ENCODE data around the gene NAPSA.
"Not testable (repeated sequence)": the region's sequence is repeated elsewhere in the genome, so short reads cannot be mapped to it uniquely, and the experiment has no call there.

The NAPSA gene

GRCh38 chr19:50357178-50358100 is 8.0 kb downstream of the NAPSA start:
- Histone ChIP-seq H3K9me3 (ENCODE audit: insufficient read depth, low read depth, low read length) (no peaks in the 10 kb centered on the region), H3K9ac (ENCODE audit: low read depth, low read length) (no peak overlapping the region), H3K4me3 (ENCODE audit: low read length) (peak overlapping the region; percentile 31), H3K27ac (ENCODE audit: low read depth, low read length) (no peak overlapping the region), H3K27me3 (ENCODE audit: insufficient read depth, low read length) (no peaks in the 10 kb centered on the region), H3K4me1 (ENCODE audit: insufficient read depth, low read length) (no peaks in the 10 kb centered on the region), H3K36me3 (ENCODE audit: insufficient read depth, low read length) (no peaks in the 10 kb centered on the region)
- WGBS, result 69% methylated on average over 53 of the region's 54 CpGs

GRCh38 chr19:50356691-50357177 is 8.7 kb downstream of the NAPSA start:
- H3K9me3 ChIP-seq (ENCODE audit: insufficient read depth, low read depth, low read length), result no peaks in the 10 kb centered on the region
- no peaks in the 10 kb centered on the region for H3K4me1 ChIP-seq (ENCODE audit: insufficient read depth, low read length)
- H3K36me3 ChIP-seq (ENCODE audit: insufficient read depth, low read length), result no peaks in the 10 kb centered on the region
- no peaks in the 10 kb centered on the region for H3K27me3 ChIP-seq (ENCODE audit: insufficient read depth, low read length)
- no peak overlapping the region for H3K4me3 ChIP-seq (ENCODE audit: low read length)
- no peak overlapping the region for H3K9ac ChIP-seq (ENCODE audit: low read depth, low read length)
- H3K27ac ChIP-seq (ENCODE audit: low read depth, low read length), result no peak overlapping the region
- WGBS, result 46% methylated on average over 12 of the region's 13 CpGs

- not testable (repeated sequence) for H3K27me3 ChIP-seq (ENCODE audit: insufficient read depth, low read length); H3K36me3 ChIP-seq (ENCODE audit: insufficient read depth, low read length); H3K4me1 ChIP-seq (ENCODE audit: insufficient read depth, low read length); H3K4me3 ChIP-seq (ENCODE audit: low read length); H3K27ac ChIP-seq (ENCODE audit: low read depth, low read length); H3K9ac ChIP-seq (ENCODE audit: low read depth, low read length); H3K9me3 ChIP-seq (ENCODE audit: insufficient read depth, low read depth, low read length)
- WGBS, result 92% methylated on average over 7 of the region's 7 CpGs
Observed at GRCh38 chr19:50353487-50353880, 12.0 kb downstream of the NAPSA start.

- WGBS, result 84% methylated on average over 4 of the region's 4 CpGs
- Histone ChIP-seq H3K27me3 (ENCODE audit: insufficient read depth, low read length) (no peaks in the 10 kb centered on the region), H3K4me1 (ENCODE audit: insufficient read depth, low read length) (no peaks in the 10 kb centered on the region), H3K36me3 (ENCODE audit: insufficient read depth, low read length) (no peaks in the 10 kb centered on the region), H3K4me3 (ENCODE audit: low read length) (no peak overlapping the region), H3K9ac (ENCODE audit: low read depth, low read length) (no peak overlapping the region), H3K9me3 (ENCODE audit: insufficient read depth, low read depth, low read length) (no peaks in the 10 kb centered on the region), H3K27ac (ENCODE audit: low read depth, low read length) (no peak overlapping the region)
Observed at GRCh38 chr19:50352242-50352641, 13.2 kb downstream of the NAPSA start.

- Histone ChIP-seq H3K9ac (ENCODE audit: low read depth, low read length) (no peak overlapping the region), H3K9me3 (ENCODE audit: insufficient read depth, low read depth, low read length) (peaks cover 6% of the 10 kb centered on the region; the same call in 1 of the 2 replicates), H3K27ac (ENCODE audit: low read depth, low read length) (no peak overlapping the region), H3K27me3 (ENCODE audit: insufficient read depth, low read length) (no peaks in the 10 kb centered on the region), H3K36me3 (ENCODE audit: insufficient read depth, low read length) (no peaks in the 10 kb centered on the region), H3K4me1 (ENCODE audit: insufficient read depth, low read length) (no peaks in the 10 kb centered on the region), H3K4me3 (ENCODE audit: low read length) (no peak overlapping the region)
- WGBS, result 86% methylated on average over 20 of the region's 22 CpGs
Observed at GRCh38 chr19:50349277-50350057, 16.0 kb downstream of the NAPSA start.

- not testable (repeated sequence) for H3K36me3 ChIP-seq (ENCODE audit: insufficient read depth, low read length)
Observed at GRCh38 chr19:50347089-50347581, 18.3 kb downstream of the NAPSA start.

GRCh38 chr19:50344661-50345318 is 20.6 kb downstream of the NAPSA start:
- no peak overlapping the region for H3K27ac ChIP-seq (ENCODE audit: low read depth, low read length)
- H3K4me1 ChIP-seq (ENCODE audit: insufficient read depth, low read length), result no peaks in the 10 kb centered on the region
- no peaks in the 10 kb centered on the region for H3K27me3 ChIP-seq (ENCODE audit: insufficient read depth, low read length)
- no peak overlapping the region for H3K4me3 ChIP-seq (ENCODE audit: low read length)
- WGBS, result 78% methylated on average over 6 of the region's 8 CpGs
- peaks cover 10% of the 10 kb centered on the region; the same call in 1 of the 2 replicates for H3K9me3 ChIP-seq (ENCODE audit: insufficient read depth, low read depth, low read length)
- H3K9ac ChIP-seq (ENCODE audit: low read depth, low read length), result no peak overlapping the region
- H3K36me3 ChIP-seq (ENCODE audit: insufficient read depth, low read length), result no peaks in the 10 kb centered on the region

More at GRCh38 chr19:50347089-50347581, 18.3 kb downstream of the NAPSA start:
- not testable (repeated sequence) for H3K4me1 ChIP-seq (ENCODE audit: insufficient read depth, low read length); H3K4me3 ChIP-seq (ENCODE audit: low read length); H3K9ac ChIP-seq (ENCODE audit: low read depth, low read length); H3K9me3 ChIP-seq (ENCODE audit: insufficient read depth, low read depth, low read length); H3K27ac ChIP-seq (ENCODE audit: low read depth, low read length); H3K27me3 ChIP-seq (ENCODE audit: insufficient read depth, low read length)
- WGBS, result 82% methylated on average over 5 of the region's 8 CpGs

GRCh38 chr19:50341091-50341564 is 24.3 kb downstream of the NAPSA start:
- Histone ChIP-seq H3K4me1 (ENCODE audit: insufficient read depth, low read length) (no peaks in the 10 kb centered on the region), H3K9ac (ENCODE audit: low read depth, low read length) (no peak overlapping the region), H3K9me3 (ENCODE audit: insufficient read depth, low read depth, low read length) (peaks cover 14% of the 10 kb centered on the region; the same call in 1 of the 2 replicates), H3K27ac (ENCODE audit: low read depth, low read length) (no peak overlapping the region), H3K36me3 (ENCODE audit: insufficient read depth, low read length) (no peaks in the 10 kb centered on the region), H3K4me3 (ENCODE audit: low read length) (no peak overlapping the region), H3K27me3 (ENCODE audit: insufficient read depth, low read length) (no peaks in the 10 kb centered on the region)
- WGBS, result 85% methylated on average over 3 of the region's 3 CpGs

- Histone ChIP-seq H3K4me1 (ENCODE audit: insufficient read depth, low read length) (no peaks in the 10 kb centered on the region), H3K27ac (ENCODE audit: low read depth, low read length) (no peak overlapping the region), H3K27me3 (ENCODE audit: insufficient read depth, low read length) (no peaks in the 10 kb centered on the region), H3K4me3 (ENCODE audit: low read length) (no peak overlapping the region), H3K9me3 (ENCODE audit: insufficient read depth, low read depth, low read length) (peaks cover 18% of the 10 kb centered on the region; the same call in 1 of the 2 replicates), H3K36me3 (ENCODE audit: insufficient read depth, low read length) (no peaks in the 10 kb centered on the region), H3K9ac (ENCODE audit: low read depth, low read length) (no peak overlapping the region)
Observed at GRCh38 chr19:50340331-50340730, 25.1 kb downstream of the NAPSA start.

GRCh38 chr19:50337031-50337430 is 28.4 kb downstream of the NAPSA start:
- not testable (repeated sequence) for H3K27ac ChIP-seq (ENCODE audit: low read depth, low read length); H3K36me3 ChIP-seq (ENCODE audit: insufficient read depth, low read length); H3K9ac ChIP-seq (ENCODE audit: low read depth, low read length); H3K27me3 ChIP-seq (ENCODE audit: insufficient read depth, low read length); H3K4me1 ChIP-seq (ENCODE audit: insufficient read depth, low read length); H3K4me3 ChIP-seq (ENCODE audit: low read length)
- WGBS, result 83% methylated on average over 5 of the region's 6 CpGs
- peaks cover 22% of the 10 kb centered on the region for H3K9me3 ChIP-seq (ENCODE audit: insufficient read depth, low read depth, low read length)
